AG09319 (cell line): ENCODE data around the gene CFAP157.

Source experiments
- DNase-seq: peaks from one replicate; pipeline ENCODE4 v3.0.0-alpha.2; 2010; ENCODE audit warnings: low read depth; ENCODE audit errors: extremely low read depth
- TF ChIP-seq, protein P1 (sequence below): IDR thresholded peaks from 2 replicates; pipeline ENCODE4 v1.5.1; 2011; ENCODE audit warnings: low read depth, mild to moderate bottlenecking, inconsistent platforms, low read length, moderate library complexity

The CFAP157 gene

GRCh38 chr9:127692071-127692470 lies 14.7 kb upstream of the CFAP157 start:
- DNase-seq, result no peak
- TF ChIP-seq, protein P1, sequence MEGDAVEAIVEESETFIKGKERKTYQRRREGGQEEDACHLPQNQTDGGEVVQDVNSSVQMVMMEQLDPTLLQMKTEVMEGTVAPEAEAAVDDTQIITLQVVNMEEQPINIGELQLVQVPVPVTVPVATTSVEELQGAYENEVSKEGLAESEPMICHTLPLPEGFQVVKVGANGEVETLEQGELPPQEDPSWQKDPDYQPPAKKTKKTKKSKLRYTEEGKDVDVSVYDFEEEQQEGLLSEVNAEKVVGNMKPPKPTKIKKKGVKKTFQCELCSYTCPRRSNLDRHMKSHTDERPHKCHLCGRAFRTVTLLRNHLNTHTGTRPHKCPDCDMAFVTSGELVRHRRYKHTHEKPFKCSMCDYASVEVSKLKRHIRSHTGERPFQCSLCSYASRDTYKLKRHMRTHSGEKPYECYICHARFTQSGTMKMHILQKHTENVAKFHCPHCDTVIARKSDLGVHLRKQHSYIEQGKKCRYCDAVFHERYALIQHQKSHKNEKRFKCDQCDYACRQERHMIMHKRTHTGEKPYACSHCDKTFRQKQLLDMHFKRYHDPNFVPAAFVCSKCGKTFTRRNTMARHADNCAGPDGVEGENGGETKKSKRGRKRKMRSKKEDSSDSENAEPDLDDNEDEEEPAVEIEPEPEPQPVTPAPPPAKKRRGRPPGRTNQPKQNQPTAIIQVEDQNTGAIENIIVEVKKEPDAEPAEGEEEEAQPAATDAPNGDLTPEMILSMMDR, result no peak

DNA sequence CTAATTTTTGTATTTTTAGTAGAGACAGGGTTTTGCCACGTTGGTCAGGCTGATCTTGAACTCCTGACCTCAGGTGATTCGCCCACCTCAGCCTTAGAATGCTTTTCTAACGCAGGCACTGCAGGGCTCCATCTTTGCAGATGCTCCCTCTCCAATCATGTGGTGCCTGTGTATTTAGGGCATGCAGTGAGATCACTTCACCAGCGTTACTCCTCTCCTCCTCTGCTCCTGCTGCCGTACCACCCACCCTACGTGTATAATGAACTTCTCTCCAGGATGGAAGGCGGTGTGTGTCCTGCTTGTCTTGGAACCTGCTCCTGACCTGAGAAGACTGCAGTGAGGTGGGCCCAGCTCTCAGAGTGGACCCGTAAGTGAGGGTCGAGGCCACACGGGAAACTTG lies 13.6 kb upstream of the CFAP157 start:
- TF ChIP-seq, protein P1, result no peak
- no peak for DNase-seq

DNA sequence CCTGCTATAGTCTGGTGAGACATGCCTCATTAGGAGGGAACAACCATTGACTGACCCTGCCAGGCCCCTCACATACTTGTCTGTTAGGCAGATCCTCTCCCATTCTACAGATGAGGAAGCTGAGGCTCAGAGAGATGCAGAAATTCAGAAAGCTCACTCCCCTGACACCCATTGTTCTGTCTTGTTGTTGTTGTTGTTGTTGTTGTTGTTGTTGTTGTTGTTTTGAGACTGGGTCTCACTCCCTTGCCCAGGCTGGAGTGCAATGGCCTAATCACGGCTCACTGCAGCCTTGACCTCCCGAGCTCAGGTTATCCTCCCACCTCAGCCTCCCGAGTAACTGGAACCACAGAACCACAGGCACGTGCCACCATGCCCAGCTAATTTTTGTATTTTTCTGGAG lies 13.1 kb upstream of the CFAP157 start:
- no peak for DNase-seq

DNA sequence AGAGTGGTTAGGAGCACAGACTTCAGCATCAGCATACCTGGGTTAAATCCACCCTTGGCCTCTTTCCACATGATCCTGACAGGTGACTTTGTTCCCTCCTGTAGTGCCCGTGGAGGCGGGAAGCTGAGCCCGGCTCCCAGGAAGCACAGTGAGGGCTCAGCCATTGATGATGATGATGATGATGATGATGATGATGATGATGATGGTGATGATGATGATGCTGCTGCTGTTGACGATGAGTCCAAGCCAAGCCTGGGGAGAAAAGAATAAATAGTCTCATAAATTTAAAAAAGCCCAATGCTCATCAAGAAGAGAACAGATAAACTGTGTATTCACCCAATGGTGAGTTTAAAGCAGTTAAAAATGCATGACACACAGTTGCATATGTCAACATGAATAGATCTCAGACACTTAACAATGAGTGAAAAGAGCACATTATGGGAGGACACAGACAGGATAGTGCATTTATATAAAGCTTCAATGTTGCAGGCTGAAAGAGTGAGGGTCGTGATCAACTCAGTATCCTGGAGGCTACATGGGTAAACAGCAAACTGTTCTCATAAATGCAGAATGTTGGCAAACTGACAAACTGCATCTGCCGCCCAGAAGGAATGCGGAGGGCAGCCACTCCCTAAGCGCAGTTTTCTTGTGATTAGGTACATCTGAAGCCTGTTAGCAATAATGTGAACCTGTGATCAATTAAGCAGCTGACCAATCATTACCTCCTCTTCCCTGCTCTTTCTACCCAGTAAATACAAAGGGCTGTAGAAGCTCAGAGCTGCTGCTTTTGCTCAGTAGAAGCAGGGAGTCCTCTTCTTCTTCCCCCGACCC lies 11.7 kb upstream of the CFAP157 start:
- peak; percentile 63 for DNase-seq
- TF ChIP-seq, protein P1, result no peak

More for the DNA sequence above, 13.1 kb upstream of the CFAP157 start:
- TF ChIP-seq, protein P1, result no peak

GRCh38 chr9:127697575-127697974 lies 9.2 kb upstream of the CFAP157 start:
- TF ChIP-seq, protein P1, result no peak

GRCh38 chr9:127698386-127698785 lies 8.4 kb upstream of the CFAP157 start:
- TF ChIP-seq, protein P1, result no peak

More at GRCh38 chr9:127697575-127697974, 9.2 kb upstream of the CFAP157 start:
- DNase-seq, result no peak

GRCh38 chr9:127698985-127699670 lies 7.7 kb upstream of the CFAP157 start:
- DNase-seq, result peak; percentile 96
- TF ChIP-seq, protein P1, result no peak; the same call in 1 of the 2 replicates

More at GRCh38 chr9:127698386-127698785, 8.4 kb upstream of the CFAP157 start:
- no peak for DNase-seq
